WTC11 (cell line): ENCODE data around the gene C1QTNF8.

ENCODE experiments used
- ETV6 ChIP-seq: sonication (generic); formaldehyde crosslinking; IDR thresholded peaks from 2 replicates; pipeline ENCODE4 v1.8.1; 2022; ENCODE audit warnings: mild to moderate bottlenecking, missing genetic modification reagents
- NR1H2 ChIP-seq: sonication (generic); formaldehyde crosslinking; IDR thresholded peaks from 2 replicates; pipeline ENCODE4 v1.9.0; 2021; ENCODE audit warnings: mild to moderate bottlenecking, moderate library complexity, missing genetic modification reagents
- TF ChIP-seq, protein P1 (sequence below): fragments of 200-600 bp; IDR thresholded peaks from 2 replicates; pipeline ENCODE4 v1.8.0; 2022; ENCODE audit warnings: antibody characterized with exemption
- TF ChIP-seq, protein P2 (sequence below): sonication (generic); formaldehyde crosslinking; IDR thresholded peaks from 2 replicates; pipeline ENCODE4 v1.8.1; 2022; ENCODE audit warnings: low read depth, mild to moderate bottlenecking, moderate library complexity, missing genetic modification reagents, borderline replicate concordance

DNA sequence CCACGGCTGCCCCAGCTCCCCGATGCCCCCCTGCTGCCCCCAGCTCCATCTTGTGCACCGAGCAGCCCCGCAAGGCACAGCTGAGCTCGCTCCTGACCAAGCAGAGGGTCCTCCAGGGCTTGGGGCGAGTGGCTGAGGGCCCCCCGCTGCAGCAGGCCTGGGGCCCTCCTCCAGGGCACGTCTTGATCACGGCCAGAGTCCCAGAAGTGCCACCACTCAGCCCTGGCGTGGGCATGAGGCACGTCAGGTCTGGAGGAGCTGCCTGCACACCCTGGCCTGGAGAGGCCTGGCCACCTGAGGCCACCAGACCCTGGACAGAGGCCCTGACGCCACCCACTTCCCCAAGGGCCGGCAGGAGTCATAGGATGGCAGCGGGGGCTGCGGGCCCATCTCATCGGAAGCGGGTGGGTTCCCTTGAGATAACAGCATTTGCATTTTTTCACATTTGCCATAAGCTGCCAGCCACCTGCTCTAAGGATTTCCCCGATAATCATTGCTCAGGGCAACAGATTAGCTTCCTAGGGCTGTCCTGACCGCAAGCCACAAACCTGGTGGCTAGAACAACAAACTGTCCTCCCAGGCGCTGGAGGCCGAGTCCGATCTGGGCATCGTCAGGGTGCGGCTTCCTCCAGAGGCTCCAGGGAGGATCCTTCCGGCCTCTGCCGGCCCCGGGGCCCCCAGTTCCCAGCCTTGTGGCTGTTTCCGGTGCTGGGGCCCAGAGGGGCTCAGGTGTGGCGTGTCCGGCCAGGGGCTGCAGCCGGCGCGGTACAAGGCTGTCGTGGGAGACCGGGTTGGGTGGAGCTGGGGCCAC, 23.9 kb upstream of the C1QTNF8 start:
- TF ChIP-seq, protein P1, sequence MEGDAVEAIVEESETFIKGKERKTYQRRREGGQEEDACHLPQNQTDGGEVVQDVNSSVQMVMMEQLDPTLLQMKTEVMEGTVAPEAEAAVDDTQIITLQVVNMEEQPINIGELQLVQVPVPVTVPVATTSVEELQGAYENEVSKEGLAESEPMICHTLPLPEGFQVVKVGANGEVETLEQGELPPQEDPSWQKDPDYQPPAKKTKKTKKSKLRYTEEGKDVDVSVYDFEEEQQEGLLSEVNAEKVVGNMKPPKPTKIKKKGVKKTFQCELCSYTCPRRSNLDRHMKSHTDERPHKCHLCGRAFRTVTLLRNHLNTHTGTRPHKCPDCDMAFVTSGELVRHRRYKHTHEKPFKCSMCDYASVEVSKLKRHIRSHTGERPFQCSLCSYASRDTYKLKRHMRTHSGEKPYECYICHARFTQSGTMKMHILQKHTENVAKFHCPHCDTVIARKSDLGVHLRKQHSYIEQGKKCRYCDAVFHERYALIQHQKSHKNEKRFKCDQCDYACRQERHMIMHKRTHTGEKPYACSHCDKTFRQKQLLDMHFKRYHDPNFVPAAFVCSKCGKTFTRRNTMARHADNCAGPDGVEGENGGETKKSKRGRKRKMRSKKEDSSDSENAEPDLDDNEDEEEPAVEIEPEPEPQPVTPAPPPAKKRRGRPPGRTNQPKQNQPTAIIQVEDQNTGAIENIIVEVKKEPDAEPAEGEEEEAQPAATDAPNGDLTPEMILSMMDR, result no peak
- TF ChIP-seq, protein P2, sequence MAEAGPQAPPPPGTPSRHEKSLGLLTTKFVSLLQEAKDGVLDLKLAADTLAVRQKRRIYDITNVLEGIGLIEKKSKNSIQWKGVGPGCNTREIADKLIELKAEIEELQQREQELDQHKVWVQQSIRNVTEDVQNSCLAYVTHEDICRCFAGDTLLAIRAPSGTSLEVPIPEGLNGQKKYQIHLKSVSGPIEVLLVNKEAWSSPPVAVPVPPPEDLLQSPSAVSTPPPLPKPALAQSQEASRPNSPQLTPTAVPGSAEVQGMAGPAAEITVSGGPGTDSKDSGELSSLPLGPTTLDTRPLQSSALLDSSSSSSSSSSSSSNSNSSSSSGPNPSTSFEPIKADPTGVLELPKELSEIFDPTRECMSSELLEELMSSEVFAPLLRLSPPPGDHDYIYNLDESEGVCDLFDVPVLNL (CRISPR knock-in tag), result no peak
- TF ChIP-seq ETV6 (no peak), NR1H2 (CRISPR knock-in tag) (no peak)
